Liver (tissue), 3 donors: ENCODE data around the gene GATC.

ENCODE experiments used
- RXRA ChIP-seq, 2 donors: IDR thresholded peaks; 2 replicates each; pipeline ENCODE4 v1.6.1; 2017 to 2018; ENCODE audit warnings: antibody characterized with exemption in 2 of 2, mild to moderate bottlenecking in 1 of 2
- TAF1 ChIP-seq: conservative IDR thresholded peaks from 2 replicates; pipeline ENCODE4 v1.6.1; 2016; ENCODE audit warnings: antibody characterized with exemption, mild to moderate bottlenecking
- TF ChIP-seq, protein P1 (sequence below): fragments of 150-350 bp; IDR thresholded peaks from 2 replicates; pipeline ENCODE4 v1.5.1; 2017; ENCODE audit warnings: improper control_type of control experiment, low read depth, low read length; ENCODE audit not compliant: missing input control
- TF ChIP-seq, protein P2 (sequence below): IDR thresholded peaks from 2 replicates; pipeline ENCODE4 v1.6.1; 2016; ENCODE audit warnings: antibody characterized with exemption, mild to moderate bottlenecking
- donor health status: healthy.
- donor health status: healthy.

DNA sequence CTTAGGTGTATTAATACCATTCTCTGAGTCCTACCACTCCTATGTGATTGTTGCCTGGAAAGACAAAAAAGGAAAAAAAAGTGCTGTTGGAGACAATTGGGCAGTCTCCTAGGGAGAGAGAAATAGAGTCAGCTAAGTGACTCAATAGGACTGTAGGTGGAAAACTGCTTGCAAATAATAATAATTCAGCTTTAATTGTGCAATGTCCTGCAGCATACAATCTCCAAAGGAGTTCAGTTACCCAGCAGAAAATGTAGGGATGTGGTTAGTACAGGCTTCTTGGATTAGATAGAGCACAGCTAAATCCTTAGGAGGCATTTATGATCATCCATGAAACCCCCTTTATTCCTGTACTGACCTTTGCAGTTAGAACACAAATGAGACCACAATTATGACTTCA is 26.3 kb downstream of the GATC start:
- TF ChIP-seq, protein P1, sequence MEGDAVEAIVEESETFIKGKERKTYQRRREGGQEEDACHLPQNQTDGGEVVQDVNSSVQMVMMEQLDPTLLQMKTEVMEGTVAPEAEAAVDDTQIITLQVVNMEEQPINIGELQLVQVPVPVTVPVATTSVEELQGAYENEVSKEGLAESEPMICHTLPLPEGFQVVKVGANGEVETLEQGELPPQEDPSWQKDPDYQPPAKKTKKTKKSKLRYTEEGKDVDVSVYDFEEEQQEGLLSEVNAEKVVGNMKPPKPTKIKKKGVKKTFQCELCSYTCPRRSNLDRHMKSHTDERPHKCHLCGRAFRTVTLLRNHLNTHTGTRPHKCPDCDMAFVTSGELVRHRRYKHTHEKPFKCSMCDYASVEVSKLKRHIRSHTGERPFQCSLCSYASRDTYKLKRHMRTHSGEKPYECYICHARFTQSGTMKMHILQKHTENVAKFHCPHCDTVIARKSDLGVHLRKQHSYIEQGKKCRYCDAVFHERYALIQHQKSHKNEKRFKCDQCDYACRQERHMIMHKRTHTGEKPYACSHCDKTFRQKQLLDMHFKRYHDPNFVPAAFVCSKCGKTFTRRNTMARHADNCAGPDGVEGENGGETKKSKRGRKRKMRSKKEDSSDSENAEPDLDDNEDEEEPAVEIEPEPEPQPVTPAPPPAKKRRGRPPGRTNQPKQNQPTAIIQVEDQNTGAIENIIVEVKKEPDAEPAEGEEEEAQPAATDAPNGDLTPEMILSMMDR: no peak
- TF ChIP-seq, protein P2, sequence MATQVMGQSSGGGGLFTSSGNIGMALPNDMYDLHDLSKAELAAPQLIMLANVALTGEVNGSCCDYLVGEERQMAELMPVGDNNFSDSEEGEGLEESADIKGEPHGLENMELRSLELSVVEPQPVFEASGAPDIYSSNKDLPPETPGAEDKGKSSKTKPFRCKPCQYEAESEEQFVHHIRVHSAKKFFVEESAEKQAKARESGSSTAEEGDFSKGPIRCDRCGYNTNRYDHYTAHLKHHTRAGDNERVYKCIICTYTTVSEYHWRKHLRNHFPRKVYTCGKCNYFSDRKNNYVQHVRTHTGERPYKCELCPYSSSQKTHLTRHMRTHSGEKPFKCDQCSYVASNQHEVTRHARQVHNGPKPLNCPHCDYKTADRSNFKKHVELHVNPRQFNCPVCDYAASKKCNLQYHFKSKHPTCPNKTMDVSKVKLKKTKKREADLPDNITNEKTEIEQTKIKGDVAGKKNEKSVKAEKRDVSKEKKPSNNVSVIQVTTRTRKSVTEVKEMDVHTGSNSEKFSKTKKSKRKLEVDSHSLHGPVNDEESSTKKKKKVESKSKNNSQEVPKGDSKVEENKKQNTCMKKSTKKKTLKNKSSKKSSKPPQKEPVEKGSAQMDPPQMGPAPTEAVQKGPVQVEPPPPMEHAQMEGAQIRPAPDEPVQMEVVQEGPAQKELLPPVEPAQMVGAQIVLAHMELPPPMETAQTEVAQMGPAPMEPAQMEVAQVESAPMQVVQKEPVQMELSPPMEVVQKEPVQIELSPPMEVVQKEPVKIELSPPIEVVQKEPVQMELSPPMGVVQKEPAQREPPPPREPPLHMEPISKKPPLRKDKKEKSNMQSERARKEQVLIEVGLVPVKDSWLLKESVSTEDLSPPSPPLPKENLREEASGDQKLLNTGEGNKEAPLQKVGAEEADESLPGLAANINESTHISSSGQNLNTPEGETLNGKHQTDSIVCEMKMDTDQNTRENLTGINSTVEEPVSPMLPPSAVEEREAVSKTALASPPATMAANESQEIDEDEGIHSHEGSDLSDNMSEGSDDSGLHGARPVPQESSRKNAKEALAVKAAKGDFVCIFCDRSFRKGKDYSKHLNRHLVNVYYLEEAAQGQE: no peak
- no peak for TF ChIP-seq TAF1
- TF ChIP-seq RXRA (IDR thresholded peaks at IDR 0.05): no peak
